ENCODE results near the gene KLRB1.
A peak's percentile ranks its signal among the peaks of the same experiment; 100 is the strongest.
"Not testable (repeated sequence)": the region's sequence is repeated elsewhere in the genome, so short reads cannot be mapped to it uniquely, and the experiment has no call there.

KLRB1 gene

GRCh38 chr12:9607716-9608115, at the start of gene KLRB1:
Gene KLRB1 (minus strand): TSS chr12:9607916. CDS start chr12:9607839, 77 bp downstream.
- no peak for DNase-seq

GRCh38 chr12:9651265-9651729, 43.6 kb upstream of the KLRB1 start:
- no peak for DNase-seq

- no peak for DNase-seq
Measured at GRCh38 chr12:9650151-9650576, 42.4 kb upstream of the KLRB1 start.

- DNase-seq, result no peak
Measured at GRCh38 chr12:9649532-9649940, 41.8 kb upstream of the KLRB1 start.

- DNase-seq, result no peak
Measured at GRCh38 chr12:9648701-9649531, 41.2 kb upstream of the KLRB1 start.

- DNase-seq, result peak; percentile 77 to 83
Measured at GRCh38 chr12:9647825-9648700, 40.3 kb upstream of the KLRB1 start.

GRCh38 chr12:9646794-9647781, 39.4 kb upstream of the KLRB1 start:
- DNase-seq, result no peak

- DNase-seq, result not testable (repeated sequence)
Measured at GRCh38 chr12:9644985-9645551, 37.4 kb upstream of the KLRB1 start.

- no peak for DNase-seq
Measured at GRCh38 chr12:9643266-9643660, 35.5 kb upstream of the KLRB1 start.

- no peak for DNase-seq
Measured at GRCh38 chr12:9642606-9643265, 35.0 kb upstream of the KLRB1 start.

- DNase-seq, result no peak
Measured at GRCh38 chr12:9640024-9640423, 32.3 kb upstream of the KLRB1 start.

GRCh38 chr12:9636851-9637206, 29.1 kb upstream of the KLRB1 start:
- no peak for DNase-seq

GRCh38 chr12:9636150-9636850, 28.6 kb upstream of the KLRB1 start:
- no peak for DNase-seq

GRCh38 chr12:9634969-9635754, 27.4 kb upstream of the KLRB1 start:
- no peak for DNase-seq

- DNase-seq, result peak; percentile 76 to 88
Measured at GRCh38 chr12:9634177-9634803, 26.6 kb upstream of the KLRB1 start.

GRCh38 chr12:9632766-9633165, 25.1 kb upstream of the KLRB1 start:
- DNase-seq, result no peak

- no peak for DNase-seq
Measured at GRCh38 chr12:9626821-9627220, 19.1 kb upstream of the KLRB1 start.

- DNase-seq, result no peak
Measured at GRCh38 chr12:9626291-9626690, 18.6 kb upstream of the KLRB1 start.

GRCh38 chr12:9625019-9625418, 17.3 kb upstream of the KLRB1 start:
- no peak for DNase-seq
